Endothelial cell of umbilical vein (primary cell): ENCODE data around the gene OSBPL8. TPM values are rescaled to one million over a fixed set of nuclear protein-coding genes. Genes with fewer than 3 reads are reported as not detected.

Source experiments
- BruUV-seq: library from RNA; stranded (reverse); fragments of 400-500 nt; replicated peaks from 2 replicates; lab custom pipeline; 2021; lab: Mats Ljungman, UMichigan
- CTCF ChIA-PET: fragments of 300-600, 350-600 bp; sonication (Branson Sonifier 250); formaldehyde crosslinking; loops from one replicate; lab custom pipeline; 2021; ENCODE audit warnings: antibody characterized with exemption, inconsistent platforms; lab: Charles Lee
- POLR2A ChIA-PET: fragments of 300-600, 350-600 bp; sonication (Branson Sonifier 250); formaldehyde crosslinking; loops from one replicate; lab custom pipeline; 2021; ENCODE audit warnings: antibody characterized with exemption, inconsistent platforms; lab: Charles Lee
- DNase-seq: peaks from one replicate; pipeline ENCODE4 v3.0.0-alpha.2; 2011; ENCODE audit warnings: low read depth, low spot score
- FAIRE-seq: peaks from 2 replicates; lab custom pipeline; 2011; peaks lifted over from hg19 to GRCh38; lab: Jason Lieb, UNC
- H2AFZ ChIP-seq: 2 replicates; pipeline ENCODE4 v1.6.0; 2012; ENCODE audit warnings: low read depth, low read length, control low read depth, inconsistent platforms
- H3K27ac ChIP-seq: 2 replicates; pipeline ENCODE4 v1.5.1; 2011; ENCODE audit warnings: low read depth, mild to moderate bottlenecking, control low read depth, low read length, moderate library complexity; ENCODE audit not compliant: insufficient read depth
- H3K27me3 ChIP-seq, 2 experiments: 2 replicates each; pipeline versions ENCODE4 v1.6.0 to v1.6.1; 2011; ENCODE audit warnings: low read length in 2 of 2, mixed read lengths in 1 of 2; ENCODE audit not compliant: control insufficient read depth in 2 of 2, insufficient read depth in 2 of 2
- H3K36me3 ChIP-seq, 2 experiments: 2 replicates in 1 of 2; 3 replicates in 1 of 2; pipeline ENCODE4 v1.5.1; 2011; ENCODE audit warnings: low read length in 2 of 2, mild to moderate bottlenecking in 1 of 2, moderate library complexity in 1 of 2; ENCODE audit not compliant: control insufficient read depth in 2 of 2, insufficient read depth in 2 of 2; ENCODE audit errors: extremely low read depth in 1 of 2
- H3K4me1 ChIP-seq: 3 replicates; pipeline ENCODE4 v1.5.1; 2011; ENCODE audit warnings: mild to moderate bottlenecking, low read length; ENCODE audit not compliant: control insufficient read depth, insufficient read depth; ENCODE audit errors: extremely low read depth
- H3K4me2 ChIP-seq: 2 replicates; pipeline ENCODE4 v1.6.1; 2011; ENCODE audit warnings: low read length, control low read depth, mixed read lengths; ENCODE audit not compliant: insufficient read depth
- H3K4me3 ChIP-seq, 3 experiments: fragments of 200-600 bp in 1 of 3; sonication (generic), shearing (Covaris generic) in 1 of 3; replicated peaks in 1 of 3; 2 replicates each; pipeline ENCODE4 v1.5.1; 2011 to 2016; ENCODE audit warnings: control low read depth in 3 of 3, low read length in 3 of 3, mild to moderate bottlenecking in 2 of 3, inconsistent platforms in 1 of 3, low read depth in 1 of 3, moderate library complexity in 1 of 3; ENCODE audit not compliant: insufficient read depth in 1 of 3
- H3K79me2 ChIP-seq: 2 replicates; pipeline ENCODE4 v1.6.0; 2012; ENCODE audit warnings: low read length, inconsistent platforms; ENCODE audit not compliant: control insufficient read depth, insufficient read depth
- H3K9ac ChIP-seq: replicated peaks from 2 replicates; pipeline ENCODE3; 2011; ENCODE audit warnings: low read length, control low read depth; ENCODE audit not compliant: insufficient read depth; ENCODE audit errors: extremely low read depth
- H3K9me1 ChIP-seq: replicated peaks from 3 replicates; pipeline ENCODE4 v1.6.0; 2011; ENCODE audit warnings: mild to moderate bottlenecking, low read length; ENCODE audit not compliant: control insufficient read depth, insufficient read depth; ENCODE audit errors: extremely low read depth
- H3K9me3 ChIP-seq: replicated peaks from 2 replicates; pipeline ENCODE4 v1.5.1; 2012; ENCODE audit warnings: low read length, inconsistent platforms; ENCODE audit not compliant: control insufficient read depth, insufficient read depth
- H4K20me1 ChIP-seq: replicated peaks from 2 replicates; pipeline ENCODE3; 2011; ENCODE audit warnings: mild to moderate bottlenecking, low read length; ENCODE audit not compliant: control insufficient read depth, insufficient read depth; ENCODE audit errors: extremely low read depth
- GATA2 ChIP-seq: IDR thresholded peaks from 2 replicates; pipeline ENCODE4 v1.7.0; 2011; ENCODE audit warnings: low read depth, mild to moderate bottlenecking, moderate library complexity, mixed read lengths, low read length; ENCODE audit not compliant: insufficient read length, insufficient read depth
- JUN ChIP-seq: IDR thresholded peaks from 2 replicates; pipeline ENCODE4 v1.6.1; 2011; ENCODE audit warnings: borderline replicate concordance, low read depth; ENCODE audit not compliant: insufficient read length, insufficient read depth
- POLR2A ChIP-seq: IDR thresholded peaks from 2 replicates; pipeline ENCODE4 v1.6.1; 2012; ENCODE audit warnings: low read depth, mild to moderate bottlenecking, control low read depth, low read length
- POLR2AphosphoS5 ChIP-seq: IDR thresholded peaks from 2 replicates; pipeline ENCODE4 v1.6.1; 2012; ENCODE audit warnings: low read depth, mild to moderate bottlenecking, control low read depth, low read length, moderate library complexity; ENCODE audit not compliant: insufficient read depth
- dilution Hi-C: fragments of 300-500 bp; cut with MboI; formaldehyde crosslinking; loops from one replicate; pipeline ENCODE4 v1.15.0; 2019; ENCODE audit warnings: low sequenced_read_pairs; ENCODE audit not compliant: extremely low pct_ligation_motif_present
- intact Hi-C: fragments of 100-400 bp; cut with micrococcal nuclease; formaldehyde crosslinking; loops from one replicate; pipeline ENCODE4 v1.10.0; 2022
- polyA plus RNA-seq, 4 experiments: library from polyadenylated mRNA; depleted of rRNA in 3 of 4; stranded (reverse) in 3 of 4; unstranded in 1 of 4; fragments of >200 nt; gene quantifications; 2 replicates each; pipeline versions ENCODE4 v1.2.1 to v1.2.3, GENCODE V29; 2011 to 2012; ENCODE audit warnings: missing spikeins in 1 of 4
- total RNA-seq: library from RNA; stranded (reverse); gene quantifications from 2 replicates; pipeline ENCODE4 v1.2.3, GENCODE V29; 2021

OSBPL8 gene
- total and polyA plus RNA-seq, 2 donors (not counting 3 experiments of a cell fraction or from before 2014, with no cell fraction given): 10.3 to 47.6 TPM

DNA sequence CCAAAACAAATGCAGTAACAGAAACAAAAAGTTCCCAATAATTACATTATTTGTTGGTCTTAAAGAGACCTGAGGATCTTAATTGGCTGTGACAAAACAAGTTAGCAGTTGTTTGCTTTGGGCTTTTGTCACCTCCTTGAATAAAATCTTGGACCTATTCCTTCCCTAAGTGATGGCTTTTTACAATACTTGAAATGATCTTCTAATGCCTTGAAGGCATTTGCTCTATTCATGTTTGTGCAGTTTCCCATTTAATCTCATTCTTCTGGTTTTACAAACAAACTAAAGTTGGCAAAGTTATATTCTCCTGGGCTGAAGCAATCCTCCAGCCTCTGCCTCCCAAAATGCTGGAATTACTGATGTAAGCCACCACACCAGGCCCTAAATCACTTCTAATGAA is 98.8 kb downstream of the OSBPL8 start:
- no peaks in the 10 kb centered on the region for H3K9me1 ChIP-seq
- H2AFZ ChIP-seq: no peak overlapping the region
- DNase-seq (no peak), FAIRE-seq (no peak)
- intact Hi-C loops: no loop called here
- H3K4me2 ChIP-seq: no peak overlapping the region
- dilution Hi-C loops: no loop called here
- no peaks in the 10 kb centered on the region for H3K9me3 ChIP-seq
- H3K4me3 ChIP-seq: no peak overlapping the region
- H3K79me2 ChIP-seq: no peaks in the 10 kb centered on the region
- ChIA-PET CTCF (interaction anchor here (0.6 kb wide), 1 partner anchor 126 kb away, joined by 3 read pairs; no protein-coding TSS in a partner anchor), POLR2A (no interaction called here)
- H3K4me1 ChIP-seq: no peaks in the 10 kb centered on the region
- H3K27ac ChIP-seq: no peak overlapping the region
- H4K20me1 ChIP-seq: no peaks in the 10 kb centered on the region
- H3K36me3 ChIP-seq: no peaks in the 10 kb centered on the region
- H3K27me3 ChIP-seq: no peaks in the 10 kb centered on the region
- H3K9ac ChIP-seq: no peak overlapping the region
- TF ChIP-seq GATA2: no peak
- no peak for TF ChIP-seq POLR2AphosphoS5
- BruUV-seq: no TSS peak

DNA sequence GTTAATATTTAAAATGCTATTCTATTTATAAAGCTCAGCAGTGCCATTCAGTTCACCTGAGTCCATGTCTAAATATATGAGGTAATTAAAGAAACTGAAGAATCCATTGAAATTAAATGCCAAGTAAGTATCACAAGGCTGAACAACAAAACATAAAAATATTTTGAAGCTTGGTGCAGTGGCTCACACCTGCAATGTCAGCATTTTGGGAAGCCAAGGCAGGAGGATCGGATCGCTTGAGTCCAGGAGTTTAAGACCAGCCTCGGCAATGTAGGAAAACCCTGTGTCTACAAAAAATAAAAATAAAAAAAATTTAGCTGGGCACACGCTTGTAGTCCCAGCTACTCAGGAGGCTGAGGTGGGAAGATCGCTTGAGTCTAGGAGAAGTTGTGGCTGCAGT is 101.8 kb downstream of the OSBPL8 start:
- no peak for TF ChIP-seq POLR2A
- no peak for TF ChIP-seq JUN
- dilution Hi-C loops (no loop called here), intact Hi-C loops (loop anchor here (5.0 to 10.0 kb wide), 6 partner anchors 129 to 1126 kb away; partner anchors contain the start of genes CAPS2 and GLIPR1L1)
- H3K9me3 ChIP-seq: no peaks in the 10 kb centered on the region
- CTCF ChIA-PET: interaction anchor here (0.9 to 2.3 kb wide), 2 partner anchors 12 to 110 kb away, joined by 4 to 14 read pairs; partner anchors contain the start of gene BBS10
- H3K27me3 ChIP-seq: no peaks in the 10 kb centered on the region
- H3K79me2 ChIP-seq: no peaks in the 10 kb centered on the region
- H2AFZ ChIP-seq: no peak overlapping the region
- no peaks in the 10 kb centered on the region for H3K9me1 ChIP-seq
- H3K4me1 ChIP-seq: peaks cover 6% of the 10 kb centered on the region
- no peak overlapping the region for H3K9ac ChIP-seq
- H3K4me3 ChIP-seq: no peak overlapping the region
- no peak overlapping the region for H3K4me2 ChIP-seq
- POLR2A ChIA-PET: no interaction called here
- BruUV-seq: no TSS peak
- DNase-seq (no peak), FAIRE-seq (no peak)
- H3K27ac ChIP-seq: no peak overlapping the region
- H4K20me1 ChIP-seq: no peaks in the 10 kb centered on the region
- H3K36me3 ChIP-seq: no peaks in the 10 kb centered on the region
